ENCODE measurements around the gene RALGAPB. TPM values are rescaled to one million over a fixed set of nuclear protein-coding genes. Genes with fewer than 3 reads are reported as not detected.
A peak's percentile ranks its signal among the peaks of the same experiment; 100 is the strongest.

Gene RALGAPB
- total RNA-seq, 4 donors from 2014 or later = 54.7 to 69.2 (median 61.1) TPM

DNA sequence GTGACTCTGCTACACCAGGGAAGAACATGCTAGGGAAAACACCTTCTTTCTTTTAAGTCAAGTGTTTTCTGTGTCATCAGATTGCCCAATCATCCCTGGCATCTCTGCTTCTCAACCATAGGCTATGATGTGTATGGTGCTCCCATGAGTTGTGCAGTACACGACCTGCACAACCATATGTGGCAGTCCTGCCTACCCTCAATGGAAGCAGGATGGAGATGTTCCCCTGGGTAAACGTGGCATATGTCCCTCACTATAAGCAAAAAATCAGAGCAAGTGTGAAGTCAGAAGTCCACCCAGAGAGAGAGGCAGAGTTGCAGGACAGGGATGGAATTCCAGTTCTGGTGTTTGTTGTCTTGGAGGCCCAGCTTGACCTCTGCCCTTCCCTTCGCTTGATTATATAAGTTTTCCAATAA lies 27.3 kb upstream of the RALGAPB start:
- H3K27ac ChIP-seq = no peak overlapping the region
- TF ChIP-seq POLR2A (IDR thresholded peaks at IDR 0.05) (no peak), CTCF (IDR thresholded peaks at IDR 0.05) (no peak)
- H3K27me3 ChIP-seq = no peaks in the 10 kb centered on the region

GRCh38 chr20:38445901-38446425 lies 26.7 kb upstream of the RALGAPB start:
- peak overlapping the region in 2 of 4 donors; percentile 70 to 76 for H3K27ac ChIP-seq
- DNase-seq = no peak
- peak overlapping the region in 3 of 4 donors; percentile 73 to 86 (median 74) for H3K4me3 ChIP-seq

More for the DNA sequence above, 27.3 kb upstream of the RALGAPB start:
- Histone ChIP-seq H3K9me3 (no peaks in the 10 kb centered on the region), H3K4me3 (no peak overlapping the region), H3K4me1 (peaks cover 0 to 10% (median 0%) of the 10 kb centered on the region in 4 donors), H3K36me3 (peaks cover 0 to 8% (median 0%) of the 10 kb centered on the region in 3 donors)
- no peak for DNase-seq

DNA sequence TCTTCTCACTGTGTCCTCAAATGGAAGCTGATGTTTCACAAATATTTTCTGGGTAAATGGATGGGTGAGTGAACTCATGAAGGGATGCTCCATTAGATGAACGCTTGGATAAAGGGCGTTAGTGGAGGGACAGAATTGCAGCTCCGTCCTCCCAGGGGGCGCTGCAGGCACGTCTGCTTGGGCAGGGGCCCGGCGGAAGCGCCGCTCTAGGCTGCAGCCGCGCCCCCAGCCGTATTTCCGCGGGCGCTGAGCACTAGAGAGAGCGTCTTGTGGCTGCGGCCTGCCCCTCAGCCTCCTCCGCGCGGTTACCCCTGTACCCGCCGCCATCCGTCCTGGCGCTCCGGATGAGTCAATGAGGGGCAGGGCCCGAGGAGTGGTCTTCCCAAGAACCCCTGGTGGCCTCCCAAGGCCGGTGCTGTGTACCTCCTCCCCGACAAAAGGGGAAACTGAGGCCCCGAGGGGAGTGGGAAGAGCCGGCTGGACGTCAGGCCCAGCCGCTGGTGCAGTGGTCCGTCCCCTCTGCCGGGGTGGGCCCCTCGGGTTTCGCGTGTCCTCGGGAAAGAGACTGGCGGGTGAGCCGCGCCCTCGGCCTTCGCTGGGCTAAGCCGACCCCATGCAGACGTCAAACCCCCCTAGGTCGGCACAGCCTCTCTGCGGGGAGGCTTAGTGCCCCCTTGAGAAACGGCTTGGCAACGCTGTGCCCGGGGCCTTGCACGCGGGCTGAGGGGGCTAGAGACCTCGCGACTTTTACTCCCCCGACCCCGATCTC lies 26.0 kb upstream of the RALGAPB start:
- Histone ChIP-seq H3K36me3 (peaks cover 0 to 20% (median 0%) of the 10 kb centered on the region in 3 donors), H3K9me3 (no peaks in the 10 kb centered on the region), H3K4me3 (peak overlapping the region; percentile 63 to 86 (median 74)), H3K27ac (peak overlapping the region; percentile 70 to 81 (median 76)), H3K4me1 (peaks cover 0 to 10% (median 0%) of the 10 kb centered on the region in 4 donors), H3K27me3 (no peaks in the 10 kb centered on the region)
- peak; percentile 81 to 86 for TF ChIP-seq POLR2A (IDR thresholded peaks at IDR 0.05)
- TF ChIP-seq CTCF (IDR thresholded peaks at IDR 0.05) = peak; percentile 77 to 99 (median 96)
- peak; percentile 87 to 97 (median 95) for DNase-seq

More at GRCh38 chr20:38445901-38446425, 26.7 kb upstream of the RALGAPB start:
- no peaks in the 10 kb centered on the region for H3K9me3 ChIP-seq
- H3K27me3 ChIP-seq = no peaks in the 10 kb centered on the region
- H3K4me1 ChIP-seq = peaks cover 0 to 10% (median 0%) of the 10 kb centered on the region in 4 donors
- TF ChIP-seq POLR2A (IDR thresholded peaks at IDR 0.05) (no peak), CTCF (IDR thresholded peaks at IDR 0.05) (no peak)
- peaks cover 0 to 13% (median 0%) of the 10 kb centered on the region in 3 donors for H3K36me3 ChIP-seq

- no peak for TF ChIP-seq CTCF (IDR thresholded peaks at IDR 0.05)
- TF ChIP-seq POLR2A (IDR thresholded peaks at IDR 0.05) = no peak
- Histone ChIP-seq H3K4me1 (peaks cover 0 to 10% (median 0%) of the 10 kb centered on the region in 4 donors), H3K9me3 (no peaks in the 10 kb centered on the region), H3K4me3 (peak overlapping the region; percentile 63 to 86 (median 74)), H3K36me3 (peaks cover 0 to 20% (median 0%) of the 10 kb centered on the region in 3 donors), H3K27me3 (no peaks in the 10 kb centered on the region), H3K27ac (peak overlapping the region; percentile 70 to 81 (median 76))
- no peak for DNase-seq
These were observed 25.4 kb upstream of the RALGAPB start for GRCh38 chr20:38447251-38447661.

GRCh38 chr20:38447931-38448675 lies 24.5 kb upstream of the RALGAPB start:
- Histone ChIP-seq H3K27me3 (no peaks in the 10 kb centered on the region), H3K9me3 (no peaks in the 10 kb centered on the region), H3K4me1 (peaks cover 0 to 10% (median 0%) of the 10 kb centered on the region in 4 donors), H3K27ac (peak overlapping the region in 2 of 4 donors; percentile 11 to 12), H3K36me3 (peaks cover 0 to 20% (median 0%) of the 10 kb centered on the region in 3 donors), H3K4me3 (no peak overlapping the region)
- peak in 1 of 3 donors; percentile 27 for DNase-seq
- TF ChIP-seq POLR2A (IDR thresholded peaks at IDR 0.05) = no peak
- no peak for TF ChIP-seq CTCF (IDR thresholded peaks at IDR 0.05)
